Activated naive CD8-positive, alpha-beta T cell treated with anti-CD3 and anti-CD28 coated beads, Interleukin-2, amount 50 U/mL, for 16 hours (primary cell): ENCODE data around the gene RFT1.

ENCODE experiments used
- DNase-seq: peaks from one replicate; pipeline ENCODE4 v3.0.0-alpha.2; 2020; ENCODE audit warnings: low read depth, low spot score

Gene RFT1, protein sequence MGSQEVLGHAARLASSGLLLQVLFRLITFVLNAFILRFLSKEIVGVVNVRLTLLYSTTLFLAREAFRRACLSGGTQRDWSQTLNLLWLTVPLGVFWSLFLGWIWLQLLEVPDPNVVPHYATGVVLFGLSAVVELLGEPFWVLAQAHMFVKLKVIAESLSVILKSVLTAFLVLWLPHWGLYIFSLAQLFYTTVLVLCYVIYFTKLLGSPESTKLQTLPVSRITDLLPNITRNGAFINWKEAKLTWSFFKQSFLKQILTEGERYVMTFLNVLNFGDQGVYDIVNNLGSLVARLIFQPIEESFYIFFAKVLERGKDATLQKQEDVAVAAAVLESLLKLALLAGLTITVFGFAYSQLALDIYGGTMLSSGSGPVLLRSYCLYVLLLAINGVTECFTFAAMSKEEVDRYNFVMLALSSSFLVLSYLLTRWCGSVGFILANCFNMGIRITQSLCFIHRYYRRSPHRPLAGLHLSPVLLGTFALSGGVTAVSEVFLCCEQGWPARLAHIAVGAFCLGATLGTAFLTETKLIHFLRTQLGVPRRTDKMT

GRCh38 chr3:53130179-53131061, at the start of gene RFT1:
Gene RFT1 (minus strand): TSS chr3:53130435. CDS start chr3:53130400, 35 bp downstream.
- peak; percentile 95 for DNase-seq

DNA sequence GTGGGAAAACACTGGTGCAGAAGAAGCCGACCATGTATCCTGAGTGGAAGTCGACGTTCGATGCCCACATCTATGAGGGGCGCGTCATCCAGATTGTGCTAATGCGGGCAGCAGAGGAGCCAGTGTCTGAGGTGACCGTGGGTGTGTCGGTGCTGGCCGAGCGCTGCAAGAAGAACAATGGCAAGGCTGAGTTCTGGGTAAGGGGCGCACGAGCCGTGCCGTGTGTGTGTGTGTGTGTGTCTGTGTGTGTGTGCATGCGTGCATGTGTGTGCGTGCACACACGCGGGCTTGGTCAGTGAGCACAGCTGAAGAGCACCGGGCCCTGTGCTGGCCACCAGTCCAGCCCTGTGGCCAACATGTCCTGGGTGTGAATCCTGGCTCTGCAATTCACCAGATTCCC, 49.3 kb upstream of the RFT1 start:
- DNase-seq = no peak

DNA sequence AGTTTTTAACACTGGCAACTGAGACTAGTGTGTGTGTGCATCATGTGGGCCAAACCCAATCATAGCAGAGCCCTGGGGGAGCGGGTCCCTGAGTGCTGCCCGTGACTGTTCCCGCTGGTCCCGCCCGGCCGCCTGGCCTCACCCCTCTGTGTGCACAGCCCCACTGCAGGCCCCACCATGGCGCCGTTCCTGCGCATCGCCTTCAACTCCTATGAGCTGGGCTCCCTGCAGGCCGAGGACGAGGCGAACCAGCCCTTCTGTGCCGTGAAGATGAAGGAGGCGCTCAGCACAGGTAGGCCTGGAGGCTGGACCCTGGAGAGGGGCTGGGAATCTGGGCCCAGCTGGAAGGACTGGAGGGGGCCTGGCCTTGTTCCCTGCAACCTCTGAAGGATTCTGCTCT, 48.0 kb upstream of the RFT1 start:
- no peak for DNase-seq

GRCh38 chr3:53175613-53176540, 45.6 kb upstream of the RFT1 start:
- DNase-seq = no peak

DNA sequence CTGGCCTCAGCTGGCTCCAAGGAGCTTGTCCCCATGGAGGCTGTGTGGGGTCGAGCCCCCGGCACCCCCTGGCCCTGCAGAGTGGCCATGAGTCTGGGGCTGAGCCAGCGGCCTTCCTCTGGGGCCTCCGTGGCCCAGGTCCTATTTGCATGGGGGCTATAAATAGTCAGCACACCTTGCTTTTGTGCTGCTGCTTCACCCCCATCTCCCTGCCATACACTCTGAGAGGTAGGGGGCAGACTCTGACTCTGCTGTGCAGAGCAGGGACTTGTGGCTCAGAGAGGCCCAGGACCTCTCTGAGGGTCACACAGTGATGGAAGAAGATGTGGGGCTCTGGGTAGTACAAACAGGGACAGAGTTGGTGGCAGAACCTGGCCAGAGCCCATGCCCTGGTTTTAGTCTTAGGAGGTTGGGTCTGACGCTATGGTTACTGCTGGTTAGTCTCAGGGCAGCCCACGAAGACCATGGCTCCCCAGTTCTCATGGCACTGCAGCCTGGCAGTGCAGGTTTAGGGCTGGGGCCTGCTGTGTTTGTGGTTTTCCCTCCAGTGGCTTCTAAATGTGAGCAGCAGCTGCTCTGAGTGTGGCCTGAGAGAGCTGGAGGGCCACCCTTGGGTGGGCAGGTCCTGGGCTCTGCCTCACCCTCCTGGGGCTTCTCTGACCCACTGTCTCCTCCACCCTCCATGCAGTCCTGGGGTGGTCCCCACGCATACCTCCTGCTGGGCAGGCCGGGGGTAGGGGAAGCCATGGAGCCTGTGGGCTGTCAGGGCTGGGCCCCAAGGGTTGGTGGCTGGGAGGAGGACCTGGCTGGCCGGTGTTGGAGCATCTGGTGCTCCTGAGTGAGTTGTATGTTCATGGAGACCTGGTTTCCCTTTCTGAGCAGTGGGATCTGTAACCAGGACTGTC, 44.4 kb upstream of the RFT1 start:
- DNase-seq = no peak

DNA sequence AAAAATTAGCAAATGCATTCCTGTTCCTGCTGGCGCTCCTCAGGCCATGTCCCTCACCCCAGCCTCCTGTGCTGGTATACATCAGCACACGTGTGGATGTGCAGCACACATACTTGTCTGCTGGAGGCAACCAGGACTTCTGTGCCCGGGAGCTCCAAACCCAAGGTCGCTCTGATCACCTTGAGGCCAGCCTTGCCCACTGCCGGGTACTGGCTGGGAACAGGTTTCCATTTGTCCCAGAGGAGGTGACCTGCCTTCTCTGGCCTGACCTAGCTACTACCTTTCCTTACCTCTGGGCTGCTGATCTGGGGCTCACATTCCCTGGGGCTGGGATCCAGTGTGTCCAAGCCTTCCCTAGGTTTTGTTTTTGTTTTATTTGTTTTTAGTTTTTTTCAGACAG, 42.9 kb upstream of the RFT1 start:
- DNase-seq = no peak

DNA sequence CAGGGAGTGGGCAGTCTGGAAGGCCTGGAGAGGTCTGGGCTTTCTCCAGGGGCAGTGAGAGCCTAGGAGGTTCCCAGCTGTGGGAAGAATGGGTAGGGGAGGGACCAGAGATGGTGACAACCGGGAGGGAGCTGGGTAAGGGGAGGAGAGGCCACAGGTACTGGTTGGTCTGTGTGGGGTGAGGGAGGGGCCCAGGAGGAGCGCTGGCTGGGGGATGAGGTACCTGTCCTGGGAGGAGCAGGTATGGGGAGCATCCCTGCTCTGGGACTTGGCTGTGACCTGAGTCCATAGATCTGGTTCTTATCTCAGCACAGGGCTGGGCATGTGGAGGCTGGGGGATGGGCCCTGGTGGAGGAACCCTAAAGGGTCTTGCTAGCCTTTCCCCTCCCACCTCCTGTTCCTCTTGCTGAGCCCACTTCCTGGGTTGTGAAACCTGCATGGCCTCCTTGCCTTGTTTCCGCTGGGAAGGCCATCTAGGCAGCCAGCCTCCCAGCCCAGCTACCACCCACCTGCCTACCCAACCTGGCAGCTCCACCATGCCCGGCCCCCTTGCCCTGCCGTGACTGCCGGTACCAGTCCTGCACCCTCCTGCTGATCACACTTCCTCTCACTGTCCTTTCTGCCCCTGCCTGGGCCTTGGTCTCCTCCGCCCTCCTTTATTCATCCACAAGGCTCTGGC, 41.7 kb upstream of the RFT1 start:
- DNase-seq = no peak

- DNase-seq = no peak
Observed at GRCh38 chr3:53171064-53171418, 40.8 kb upstream of the RFT1 start.

GRCh38 chr3:53170325-53171063, 40.3 kb upstream of the RFT1 start:
- DNase-seq = no peak

GRCh38 chr3:53169832-53170324, 39.6 kb upstream of the RFT1 start:
- DNase-seq = no peak

GRCh38 chr3:53169045-53169831, 39.0 kb upstream of the RFT1 start:
- DNase-seq = no peak

DNA sequence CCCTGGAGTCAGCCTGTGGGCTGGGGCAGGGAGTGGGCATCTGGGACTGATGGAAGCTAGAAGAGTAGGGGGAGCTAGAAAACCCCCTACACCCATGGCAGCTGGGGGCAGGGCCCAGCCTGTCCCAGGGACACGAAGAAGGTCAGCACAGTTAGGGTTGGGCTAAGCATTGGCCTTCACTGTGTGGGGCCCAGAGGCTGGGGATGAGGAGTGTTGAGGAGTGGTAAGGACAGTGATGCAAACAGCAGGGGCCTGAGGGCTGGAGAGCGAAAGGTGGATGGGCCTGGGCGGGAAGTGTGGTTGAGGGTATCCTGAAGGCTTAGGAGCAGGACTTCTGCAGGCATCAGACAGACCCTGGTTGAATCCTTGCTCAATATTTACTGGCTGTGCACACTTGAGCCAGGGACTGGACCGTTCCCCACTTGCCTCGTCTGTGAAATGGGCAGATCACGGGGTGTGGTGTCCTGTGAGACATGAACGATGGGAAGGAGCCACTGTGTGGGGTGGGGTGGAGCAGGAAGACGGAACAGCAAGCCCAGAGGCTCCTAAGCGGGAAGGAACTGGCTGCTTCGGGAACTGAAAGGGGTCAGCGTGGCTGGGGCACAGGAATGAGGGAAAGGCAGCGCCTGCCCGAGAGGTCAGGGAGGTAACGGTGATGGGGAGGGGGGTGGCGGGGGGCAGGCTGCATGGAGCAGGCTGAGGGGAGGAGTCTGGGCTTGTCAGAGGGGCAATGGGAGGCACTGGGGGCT, 38.1 kb upstream of the RFT1 start:
- DNase-seq = no peak

- no peak for DNase-seq
Observed at GRCh38 chr3:53167418-53168174, 37.4 kb upstream of the RFT1 start.

DNA sequence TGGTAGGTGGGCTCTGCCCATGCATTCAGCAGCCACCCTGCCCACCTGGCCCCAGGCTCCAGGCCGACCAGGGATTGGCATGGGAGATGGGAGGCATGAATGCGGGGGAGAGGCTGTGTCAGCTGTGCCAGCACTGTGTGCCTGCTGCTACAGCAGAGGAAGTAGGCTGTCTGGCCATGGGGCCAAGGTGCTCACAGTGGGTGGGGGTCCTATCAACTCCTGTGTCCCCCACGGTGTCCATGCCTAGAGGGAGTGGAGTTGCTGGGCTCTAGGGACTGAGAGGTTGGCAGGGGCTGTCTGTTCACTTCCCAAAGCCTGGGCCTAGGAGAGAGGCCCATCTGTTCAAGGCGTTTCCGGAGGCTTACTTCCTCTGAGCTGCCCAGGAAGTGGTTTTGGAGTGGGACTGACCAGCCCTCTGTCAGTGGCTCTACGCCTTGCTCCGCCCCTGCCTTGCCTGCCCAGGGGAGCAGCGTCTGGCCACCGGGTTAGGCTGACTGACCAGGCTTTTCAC, 36.6 kb upstream of the RFT1 start:
- no peak for DNase-seq

- no peak for DNase-seq
Observed at GRCh38 chr3:53166206-53166605, 36.0 kb upstream of the RFT1 start.

GRCh38 chr3:53164911-53165310, 34.7 kb upstream of the RFT1 start:
- DNase-seq = no peak
